ENCODE measurements around the gene FMN2.

Gene FMN2

DNA sequence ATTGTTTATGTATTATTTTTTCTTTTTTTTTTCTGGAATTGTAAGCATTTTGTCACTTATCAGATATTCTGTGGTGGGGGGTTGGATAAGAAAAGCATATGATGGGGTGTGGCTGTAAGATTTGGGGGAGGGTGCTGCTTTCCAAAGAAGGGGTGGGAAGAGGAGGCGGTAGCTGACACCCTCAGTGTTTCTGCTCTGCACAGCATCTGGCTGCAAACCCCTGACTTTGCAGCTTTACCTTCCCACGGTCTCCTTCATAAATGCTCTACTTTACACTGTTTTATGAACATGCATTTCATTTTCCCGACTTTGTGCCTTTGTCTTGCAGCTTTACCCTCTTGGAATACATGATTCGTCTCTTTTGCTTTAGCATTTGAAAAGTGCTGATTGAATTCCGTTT, 7.6 kb downstream of the FMN2 start:
- DNase-seq, result no peak

DNA sequence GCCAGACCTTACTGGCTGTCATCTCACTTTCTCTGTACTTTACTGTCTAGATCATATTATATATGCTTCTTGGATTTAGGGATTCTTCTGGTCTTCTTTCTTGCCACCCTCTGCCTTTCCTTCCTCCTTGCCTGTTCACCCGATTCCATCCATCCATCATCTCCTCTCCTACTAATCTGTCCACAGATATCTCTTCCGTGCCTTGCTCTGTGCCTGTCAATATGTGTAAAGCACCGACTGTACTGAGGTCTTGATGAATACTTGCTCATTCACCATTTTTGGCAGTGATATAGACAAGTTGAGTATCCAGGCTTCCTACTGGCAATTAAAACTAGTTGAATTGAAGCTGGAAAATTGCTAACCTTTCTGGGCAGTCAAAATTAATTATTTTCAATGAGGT, 8.1 kb downstream of the FMN2 start:
- no peak for DNase-seq

DNA sequence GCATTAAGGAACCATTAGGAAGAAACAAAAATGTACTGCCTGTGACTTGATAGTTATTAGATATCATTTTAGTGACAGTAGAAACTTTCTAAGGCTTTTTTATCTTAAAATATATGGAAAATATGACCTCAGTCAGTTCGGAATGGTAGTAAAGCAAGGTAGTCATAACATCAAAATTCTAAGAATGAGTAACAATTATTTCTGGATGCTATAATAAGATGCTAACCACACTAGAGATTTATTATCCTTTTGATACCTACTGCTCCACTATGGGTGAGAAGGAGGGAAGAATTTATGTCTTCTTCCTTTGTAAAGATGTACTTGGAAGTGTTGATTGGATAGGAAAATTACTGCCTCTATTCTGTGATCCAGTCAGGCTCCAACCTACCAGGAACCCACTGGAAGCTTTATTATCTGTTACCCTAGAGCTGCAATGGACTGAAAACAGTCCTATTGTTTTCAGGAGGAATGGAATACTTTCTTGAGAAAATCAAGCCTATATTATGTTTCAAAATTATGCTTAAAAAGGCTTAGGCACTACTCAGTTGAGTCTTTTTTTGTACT, 8.8 kb downstream of the FMN2 start:
- no peak for DNase-seq

DNA sequence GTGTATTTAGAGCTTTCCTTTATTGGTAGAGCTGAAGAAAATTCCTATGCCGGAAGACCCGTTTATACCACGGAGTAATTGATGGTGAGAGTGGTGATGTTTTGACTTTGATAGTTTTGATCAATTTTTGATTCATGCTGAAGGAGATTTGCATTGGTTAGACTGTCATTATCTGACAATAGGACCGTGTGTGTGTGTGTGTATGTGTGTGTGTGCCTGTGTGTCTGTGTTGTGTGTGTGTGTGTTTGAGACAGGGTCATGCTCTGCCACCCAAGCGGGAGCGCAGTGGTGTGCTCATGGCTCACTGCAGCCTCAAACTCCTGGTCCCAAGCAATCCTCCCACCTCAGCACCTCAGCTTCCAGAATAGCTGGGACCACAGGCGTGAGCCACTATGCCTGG, 9.6 kb downstream of the FMN2 start:
- DNase-seq, result no peak

DNA sequence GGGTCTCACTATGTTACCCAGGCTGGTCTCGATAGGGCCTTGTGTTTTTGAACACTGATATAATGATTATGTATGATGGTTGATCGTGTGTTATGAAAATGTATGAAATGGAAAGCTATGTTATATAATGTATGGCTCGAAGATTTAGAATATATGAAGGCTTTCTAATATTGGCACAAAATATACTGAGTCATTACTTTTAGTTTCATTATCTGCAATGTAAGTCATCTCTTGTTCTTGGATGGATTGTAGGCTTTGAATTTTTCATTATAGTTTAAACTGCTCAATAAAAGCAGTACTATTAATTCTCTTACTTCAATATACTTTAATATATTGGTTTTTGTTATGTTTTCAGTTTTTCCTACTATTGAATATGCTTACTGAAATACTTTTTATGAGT, 10.1 kb downstream of the FMN2 start:
- DNase-seq, result no peak

DNA sequence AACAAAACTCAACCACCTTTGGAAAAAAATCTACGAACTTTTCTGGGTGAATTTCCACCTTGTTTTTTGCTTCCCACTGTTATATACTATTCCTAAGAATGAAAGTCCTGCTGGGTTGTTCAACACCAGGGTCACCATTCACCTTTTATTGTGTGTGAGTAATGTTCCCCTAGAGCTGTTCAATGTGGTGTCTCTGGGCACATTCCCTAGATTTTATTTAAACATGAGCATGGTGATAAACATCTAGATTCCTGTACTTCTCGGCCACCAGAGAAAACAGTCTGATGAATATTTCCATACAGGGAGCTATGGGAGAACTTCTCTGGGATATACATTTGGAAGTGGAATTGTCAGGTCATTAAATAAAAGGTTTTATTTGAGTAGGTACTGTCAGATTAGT, 13.0 kb downstream of the FMN2 start:
- DNase-seq, result no peak

DNA sequence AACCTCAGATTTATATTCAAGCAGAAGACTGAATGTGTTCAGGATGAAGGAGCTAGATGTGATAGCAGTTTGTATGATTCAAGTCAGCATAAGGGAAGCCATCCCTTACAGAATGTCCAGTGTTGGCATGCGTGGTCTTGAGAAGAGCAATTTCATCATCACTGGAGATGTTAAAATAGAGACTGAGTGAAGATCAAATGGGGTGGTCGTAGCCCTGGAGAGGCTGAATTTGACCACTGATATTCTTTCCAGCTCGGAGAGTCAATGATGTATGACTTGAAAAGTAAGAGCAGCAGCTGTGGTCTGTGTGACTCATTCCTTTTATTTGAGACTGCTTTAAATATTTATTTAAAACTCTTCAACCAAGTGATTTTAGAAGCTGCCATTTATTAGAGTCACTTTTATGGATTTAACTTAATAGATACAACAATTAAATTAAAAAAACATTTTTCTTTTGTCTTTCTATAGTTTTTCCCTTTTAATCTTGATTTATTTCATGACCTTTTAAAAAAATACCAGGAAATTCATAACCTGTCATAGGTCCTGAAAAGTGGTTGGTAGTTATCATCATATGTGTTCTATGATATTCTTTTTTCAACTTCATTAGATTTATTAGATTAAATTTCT, 15.5 kb downstream of the FMN2 start:
- DNase-seq, result peak in 1 of 3 experiments; percentile 13

DNA sequence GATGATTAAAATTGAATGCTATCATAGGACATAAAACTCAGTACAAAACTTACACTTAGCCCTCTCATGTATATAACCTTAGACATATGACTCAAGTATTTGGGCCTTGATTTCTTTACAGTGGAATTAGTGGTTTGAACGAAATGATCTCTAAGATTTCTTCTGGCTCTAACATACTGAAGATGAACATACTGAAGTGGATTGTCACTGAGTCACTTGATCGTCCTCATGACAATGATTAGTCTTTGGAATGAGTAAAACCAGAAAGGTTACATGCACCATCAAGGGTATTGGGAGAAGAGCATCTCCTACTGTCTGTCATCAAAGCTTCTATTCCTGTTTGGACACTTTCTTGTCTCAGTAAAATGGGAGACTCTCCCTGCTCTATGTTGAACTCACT, 17.4 kb downstream of the FMN2 start:
- DNase-seq, result no peak

DNA sequence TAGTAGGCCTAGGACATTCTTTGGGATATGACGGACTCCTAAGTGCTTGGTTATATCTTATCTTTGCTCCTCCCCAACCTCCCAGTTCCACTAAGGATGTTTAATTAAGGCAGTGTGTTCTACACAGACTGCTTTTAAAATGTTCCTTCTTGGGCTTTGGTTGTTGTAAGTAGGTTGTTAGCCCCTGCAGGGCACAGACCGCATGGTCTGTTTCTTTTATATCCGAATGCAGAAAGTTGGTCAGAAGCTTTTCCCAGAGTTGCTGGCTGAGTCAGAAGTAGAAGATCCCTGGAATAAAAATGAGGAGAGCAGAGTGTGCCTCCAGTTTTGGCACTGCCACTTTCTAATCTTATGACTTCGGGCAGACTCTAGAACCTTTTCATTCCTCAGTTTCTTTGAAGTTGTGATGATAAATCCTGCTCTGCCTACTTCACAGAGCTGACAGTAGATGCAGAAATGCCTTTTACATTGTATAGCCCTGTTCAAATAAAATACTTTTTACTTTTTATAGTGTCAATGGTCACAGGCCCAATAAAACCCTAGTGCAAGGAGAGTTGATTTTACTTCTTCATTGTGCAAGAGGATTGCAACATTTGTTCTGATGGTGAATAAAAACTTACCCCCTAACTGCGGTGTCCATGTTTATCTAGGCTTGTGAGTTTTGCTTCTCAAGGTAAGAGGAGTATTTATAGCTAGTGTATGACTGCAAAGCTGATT, 18.4 kb downstream of the FMN2 start:
- no peak for DNase-seq

DNA sequence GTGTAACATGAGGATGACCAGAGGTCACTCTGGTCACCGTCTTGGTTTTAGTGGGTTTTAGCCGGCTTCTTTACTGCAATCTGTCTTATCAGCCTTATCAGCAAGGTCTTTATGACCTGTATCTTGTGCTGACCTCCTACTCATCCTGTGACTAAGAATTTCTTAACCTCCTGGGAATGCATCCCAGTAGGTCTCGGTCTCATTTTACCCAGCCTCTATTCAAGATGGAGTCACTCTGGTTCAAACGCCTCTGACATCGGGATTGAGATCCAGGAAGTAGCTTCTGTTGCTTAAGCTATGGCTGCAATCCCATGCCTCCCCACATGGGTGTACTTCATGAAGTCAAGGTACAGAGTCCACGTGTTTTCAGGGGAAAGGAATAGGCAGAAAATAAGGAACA, 19.9 kb downstream of the FMN2 start:
- DNase-seq, result peak in 1 of 3 experiments; percentile 19

DNA sequence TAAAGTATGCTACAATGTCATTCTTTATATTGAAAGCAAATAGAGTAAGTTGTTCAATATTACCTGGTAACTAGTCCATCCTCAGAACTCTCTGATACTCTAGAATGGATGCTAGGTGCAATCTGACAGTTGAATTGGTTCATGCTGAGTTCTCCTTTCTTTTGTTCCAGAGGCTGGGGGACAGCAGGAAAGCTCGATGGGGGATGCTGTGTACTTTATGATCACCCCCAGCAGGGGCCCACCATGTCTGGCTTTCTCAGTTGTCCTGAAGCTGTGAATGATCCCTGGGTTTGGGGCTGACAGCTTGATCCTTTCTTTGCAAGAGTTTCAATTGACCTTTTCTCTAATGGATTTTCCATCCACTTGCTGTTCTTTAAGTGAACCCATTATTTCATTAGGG, 22.5 kb downstream of the FMN2 start:
- DNase-seq, result peak in 2 of 3 experiments; percentile 26 to 67

DNA sequence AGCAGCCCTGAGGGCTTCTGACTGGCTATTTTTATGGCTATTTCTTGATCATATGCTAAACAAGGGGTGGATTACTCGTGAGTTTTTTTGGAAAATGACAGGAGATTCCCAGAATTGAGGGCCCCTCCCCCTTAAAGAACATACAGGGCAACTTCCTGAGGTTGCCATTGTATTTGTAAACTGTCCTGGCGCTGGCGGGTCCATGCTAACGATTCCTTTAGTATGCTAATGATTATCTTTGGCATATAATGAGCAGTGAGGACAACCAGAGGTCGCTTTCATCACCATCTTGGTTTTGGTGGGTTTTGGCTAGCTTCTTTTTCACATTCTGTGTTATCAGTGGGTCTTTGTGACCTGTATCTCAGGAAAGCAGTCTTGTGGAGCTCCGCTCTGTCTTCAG, 24.1 kb downstream of the FMN2 start:
- DNase-seq, result no peak

DNA sequence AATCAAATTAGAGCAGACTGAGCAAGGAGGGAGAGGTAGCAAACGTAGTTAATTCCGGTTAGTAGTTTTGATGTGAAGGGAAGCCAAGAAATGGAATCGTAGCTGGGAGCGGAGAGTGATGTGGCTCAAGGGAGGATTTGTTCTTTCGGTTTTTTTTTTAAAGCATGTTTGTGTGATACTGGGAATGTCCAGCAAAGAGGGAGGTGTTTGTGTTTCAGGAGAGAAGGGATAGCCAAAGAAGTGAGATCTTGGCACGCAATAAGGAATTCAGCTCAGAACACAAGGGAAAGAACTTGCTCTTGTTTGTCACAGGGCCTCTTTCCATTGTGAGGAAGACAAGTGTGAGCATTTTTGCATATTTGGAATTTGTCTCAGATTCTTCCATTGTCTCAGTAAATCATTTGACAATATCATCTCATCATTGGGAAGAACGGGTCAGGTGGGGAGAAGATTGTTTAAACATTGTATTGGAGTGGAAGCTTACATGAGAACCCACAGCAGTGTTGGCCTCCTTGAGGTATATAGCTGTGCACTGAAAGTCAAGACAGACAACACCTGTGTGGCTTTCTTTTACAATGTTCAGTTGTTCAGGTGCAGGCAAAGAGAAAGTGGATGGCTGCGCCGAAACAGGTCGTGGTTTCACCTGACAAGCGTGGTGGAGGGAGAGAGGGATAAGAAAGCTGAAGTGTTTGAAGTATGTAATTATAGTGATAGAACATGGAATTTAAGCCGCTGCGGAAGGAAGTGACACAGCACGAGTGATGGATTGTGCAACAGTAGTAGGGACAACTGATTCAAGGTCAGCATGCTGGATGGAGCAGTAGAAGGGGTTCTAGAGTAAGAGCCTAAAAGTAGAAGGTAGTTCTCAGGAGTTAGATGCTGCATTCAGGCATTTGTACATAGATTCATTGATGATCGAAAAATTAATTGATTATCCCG, 25.4 kb downstream of the FMN2 start:
- peak; percentile 16 to 53 (median 23) for DNase-seq

DNA sequence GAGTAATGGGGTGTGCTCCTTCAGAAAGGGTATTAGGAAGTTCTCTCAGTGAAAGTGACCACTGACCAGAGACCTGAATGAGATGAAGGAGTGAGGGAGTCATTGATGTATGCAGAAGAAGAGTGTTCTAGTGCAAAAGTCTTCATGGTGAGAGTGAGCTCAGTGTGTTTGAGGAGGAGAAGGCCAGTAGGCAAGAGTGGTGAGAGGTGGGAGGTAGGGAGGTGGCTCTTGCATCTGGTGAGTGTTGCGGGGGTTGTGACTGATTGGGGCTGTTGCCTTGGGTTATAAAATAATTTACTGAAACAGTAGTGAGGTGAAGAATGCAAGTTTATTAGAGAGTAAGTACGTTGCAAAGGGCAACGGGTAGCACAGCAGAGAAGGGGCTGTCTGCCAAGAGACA, 26.2 kb downstream of the FMN2 start:
- no peak for DNase-seq

DNA sequence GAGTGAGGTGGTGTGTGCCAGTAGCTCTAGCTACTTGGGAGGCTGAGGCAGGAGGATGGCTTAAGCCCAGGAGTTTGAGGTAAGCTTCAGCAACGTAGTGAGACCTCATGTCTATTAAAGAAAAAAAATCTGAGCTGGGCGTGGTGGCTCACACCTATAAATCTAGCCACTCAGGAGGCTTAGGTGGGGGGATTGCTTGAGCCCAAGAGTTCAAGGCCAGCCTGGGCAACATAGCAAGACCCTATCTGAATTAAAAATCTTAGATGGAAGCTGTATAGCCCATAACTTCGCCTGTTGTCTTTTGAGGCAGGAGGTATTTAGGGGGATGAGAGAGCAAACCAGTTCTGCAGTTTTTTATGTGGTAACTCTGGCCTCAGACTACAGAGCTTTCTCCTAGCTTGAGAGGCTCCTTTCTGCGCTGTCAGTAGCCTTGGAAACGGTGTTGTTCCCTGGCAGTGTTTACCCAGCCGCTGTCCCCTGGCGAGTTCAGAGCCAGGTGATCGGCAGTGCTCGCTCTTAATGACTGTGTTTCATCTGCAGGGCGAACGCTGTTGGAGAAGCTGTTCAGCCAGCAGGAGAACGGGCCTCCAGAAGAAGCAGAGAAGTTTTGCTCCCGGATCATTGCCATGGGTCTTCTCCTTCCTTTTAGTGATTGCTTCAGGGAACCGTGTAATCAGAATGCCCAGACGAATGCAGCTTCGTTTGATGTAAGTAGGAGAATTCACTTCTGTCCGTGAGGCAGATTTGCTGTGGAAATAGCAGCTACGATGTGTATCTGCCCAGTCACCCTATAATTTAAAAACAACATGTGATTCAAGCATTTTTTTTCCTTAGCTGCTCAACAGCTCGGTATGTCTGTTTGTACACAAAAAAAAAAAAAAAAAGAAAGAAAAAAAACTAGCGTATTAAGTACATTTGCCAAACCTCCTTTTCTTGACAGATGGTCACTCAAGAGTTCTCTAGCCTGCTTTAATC, 31.2 kb downstream of the FMN2 start:
- DNase-seq, result peak; percentile 75 to 99 (median 93)

DNA sequence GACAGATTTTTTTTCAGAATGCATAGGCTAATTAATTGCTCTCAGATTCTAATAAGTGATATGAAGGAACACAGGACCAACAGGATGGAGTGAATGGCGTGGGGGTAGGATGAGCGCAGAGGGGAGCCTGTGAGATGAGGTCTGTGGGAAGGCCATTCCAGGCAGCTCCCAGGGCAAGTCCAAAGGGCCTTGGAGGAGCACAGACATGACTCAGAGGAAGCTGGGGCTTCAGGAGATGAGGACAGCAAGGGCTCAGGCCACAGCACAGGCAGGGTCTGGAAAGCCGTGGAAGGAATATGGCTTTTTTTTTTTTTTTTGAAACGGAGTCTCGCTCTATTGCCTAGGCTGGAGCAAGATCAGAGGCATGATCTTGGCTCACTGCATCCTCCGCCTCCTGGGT, 35.1 kb downstream of the FMN2 start:
- no peak for DNase-seq

DNA sequence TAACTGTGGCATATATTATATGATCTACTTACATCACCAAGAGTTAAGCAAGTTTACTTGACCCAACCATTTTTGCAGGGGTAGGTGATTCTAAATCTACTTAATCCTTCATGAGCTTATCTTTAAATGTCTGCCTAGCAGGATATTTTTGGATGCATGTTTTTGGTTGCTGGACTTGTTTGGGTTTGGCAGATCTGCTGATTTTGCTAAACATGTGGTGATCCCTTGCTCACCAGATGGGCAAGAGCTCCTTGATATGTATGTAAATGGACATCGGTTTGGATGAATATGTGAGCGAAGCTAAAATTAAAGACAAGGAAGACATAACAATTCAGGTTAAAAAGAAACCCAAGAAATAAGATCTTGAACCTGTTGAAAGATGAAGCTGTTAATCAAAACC, 36.7 kb downstream of the FMN2 start:
- DNase-seq, result no peak

DNA sequence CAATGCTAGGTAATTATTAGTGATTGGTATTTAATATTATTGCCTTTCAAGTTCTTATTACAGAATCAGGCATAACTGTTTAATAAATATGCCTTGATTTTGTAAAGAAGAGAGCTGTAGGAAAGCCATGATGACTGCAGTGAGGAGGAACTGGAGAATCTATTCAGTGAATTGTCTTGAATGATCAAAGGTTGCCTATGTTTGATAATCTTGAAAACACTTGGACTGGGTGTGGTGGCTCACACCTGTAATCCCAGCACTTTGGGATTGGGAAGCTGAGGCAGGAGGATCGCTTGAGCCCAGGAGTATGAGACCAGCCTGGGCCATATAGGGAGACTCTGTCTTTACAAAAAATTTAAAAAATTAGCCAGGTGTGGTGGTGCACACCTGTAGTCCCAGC, 42.4 kb downstream of the FMN2 start:
- DNase-seq, result no peak

DNA sequence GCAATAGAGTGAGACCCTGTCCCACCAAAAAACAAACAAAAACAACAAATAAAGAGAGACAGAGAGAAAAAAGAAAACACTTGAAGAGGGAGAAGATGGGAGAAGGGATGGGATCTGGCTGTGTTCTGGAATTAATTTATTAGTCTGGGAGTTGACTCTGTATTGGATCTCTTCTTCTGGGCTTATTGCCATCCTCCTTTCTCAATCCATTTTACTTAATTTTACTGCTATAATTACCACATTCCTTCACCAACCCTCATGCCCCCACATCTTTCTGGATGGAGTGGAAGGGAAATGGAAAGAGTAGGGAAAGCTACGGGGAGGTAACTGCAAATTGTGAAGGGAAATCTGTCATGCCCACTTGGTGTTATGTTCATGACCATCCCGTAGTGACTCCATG, 42.9 kb downstream of the FMN2 start:
- DNase-seq, result no peak

DNA sequence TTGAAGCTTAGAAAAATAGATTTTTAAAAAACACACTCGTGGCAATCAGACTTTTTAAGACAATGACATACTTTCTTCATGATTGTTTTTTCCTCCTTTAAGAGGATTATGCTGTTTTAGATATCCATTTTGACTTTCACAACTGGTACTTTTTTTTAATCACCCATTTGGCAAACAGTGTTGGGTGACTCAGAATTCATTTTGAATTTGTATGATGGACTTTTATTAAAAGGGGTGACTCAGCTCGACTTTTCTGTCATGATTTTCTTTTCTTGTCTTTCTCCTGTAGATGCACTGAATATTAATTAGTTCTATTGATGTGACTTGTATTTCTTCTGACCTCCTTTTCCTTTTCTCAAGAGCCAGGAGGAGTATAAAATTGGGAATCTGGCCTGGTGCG, 44.7 kb downstream of the FMN2 start:
- no peak for DNase-seq

DNA sequence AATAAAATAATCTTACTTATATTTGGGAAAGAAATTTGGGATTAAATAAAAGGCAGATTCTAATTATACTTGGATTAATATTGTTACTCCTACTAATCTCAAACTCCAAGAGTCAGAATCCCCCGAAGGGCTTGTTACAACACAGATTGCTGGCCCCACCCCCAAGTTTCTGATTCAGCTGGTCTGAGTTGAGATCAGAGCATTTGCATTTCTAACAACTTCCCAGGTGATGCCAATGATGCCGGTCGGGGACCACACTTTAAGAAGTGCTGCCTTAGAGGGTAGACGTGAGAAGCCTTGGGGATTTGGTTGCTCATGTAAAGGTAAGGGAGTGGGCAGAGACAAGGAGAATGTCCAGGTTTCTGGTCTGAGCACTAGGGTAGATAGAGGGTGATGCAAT, 47.2 kb downstream of the FMN2 start:
- DNase-seq, result no peak

DNA sequence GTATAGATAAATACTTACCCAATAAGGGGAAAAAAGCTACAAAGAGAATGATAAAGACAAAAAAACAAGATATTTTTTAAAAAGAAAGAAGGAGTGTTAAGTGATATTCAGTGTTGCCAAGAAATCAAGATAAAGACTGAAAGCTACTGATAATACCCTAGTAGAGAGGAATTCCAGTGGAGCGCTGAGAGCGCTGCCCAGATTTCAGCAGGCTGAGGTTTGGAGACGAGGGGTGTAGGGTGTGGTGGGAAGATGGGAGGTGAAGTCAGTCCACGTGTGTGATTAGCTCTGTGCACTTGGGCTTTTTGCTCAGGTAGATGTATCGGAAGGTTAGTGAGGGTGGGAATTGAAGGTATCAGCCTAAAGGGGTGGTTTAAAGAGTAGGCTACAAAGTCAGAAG, 47.8 kb downstream of the FMN2 start:
- DNase-seq, result no peak

Measured in NCI-H1417 (cell line).